ENCODE results near the gene HNF4A.

- TF ChIP-seq CTCF (conservative IDR thresholded peaks at IDR 0.05; ENCODE audit: low read length), result no peak
- TF ChIP-seq EZH2phosphoT487 (IDR thresholded peaks at IDR 0.05; ENCODE audit: borderline replicate concordance, low read depth, low read length), result no peak
These were observed 82.0 kb downstream of the HNF4A start for GRCh38 chr20:44437497-44437896.

All from OCI-LY7 (cell line).